Endothelial cell of umbilical vein (primary cell): ENCODE data around the gene PRPF18. TPM values are rescaled to one million over a fixed set of nuclear protein-coding genes. Genes with fewer than 3 reads are reported as not detected.

Experiments used
- BruUV-seq: library from RNA; stranded (reverse); fragments of 400-500 nt; replicated peaks from 2 replicates; lab custom pipeline; 2021; lab: Mats Ljungman, UMichigan
- CTCF ChIA-PET: fragments of 300-600, 350-600 bp; sonication (Branson Sonifier 250); formaldehyde crosslinking; loops from one replicate; lab custom pipeline; 2021; ENCODE audit warnings: antibody characterized with exemption, inconsistent platforms; lab: Charles Lee
- POLR2A ChIA-PET: fragments of 300-600, 350-600 bp; sonication (Branson Sonifier 250); formaldehyde crosslinking; loops from one replicate; lab custom pipeline; 2021; ENCODE audit warnings: antibody characterized with exemption, inconsistent platforms; lab: Charles Lee
- DNase-seq: peaks from one replicate; pipeline ENCODE4 v3.0.0-alpha.2; 2011; ENCODE audit warnings: low read depth, low spot score
- FAIRE-seq: peaks from 2 replicates; lab custom pipeline; 2011; peaks lifted over from hg19 to GRCh38; lab: Jason Lieb, UNC
- H2AFZ ChIP-seq: 2 replicates; pipeline ENCODE4 v1.6.0; 2012; ENCODE audit warnings: low read depth, low read length, control low read depth, inconsistent platforms
- H3K27ac ChIP-seq: 2 replicates; pipeline ENCODE4 v1.5.1; 2011; ENCODE audit warnings: low read depth, mild to moderate bottlenecking, control low read depth, low read length, moderate library complexity; ENCODE audit not compliant: insufficient read depth
- H3K27me3 ChIP-seq, 2 experiments: 2 replicates each; pipeline versions ENCODE4 v1.6.0 to v1.6.1; 2011; ENCODE audit warnings: low read length in 2 of 2, mixed read lengths in 1 of 2; ENCODE audit not compliant: control insufficient read depth in 2 of 2, insufficient read depth in 2 of 2
- H3K36me3 ChIP-seq, 2 experiments: 2 replicates in 1 of 2; 3 replicates in 1 of 2; pipeline ENCODE4 v1.5.1; 2011; ENCODE audit warnings: low read length in 2 of 2, mild to moderate bottlenecking in 1 of 2, moderate library complexity in 1 of 2; ENCODE audit not compliant: control insufficient read depth in 2 of 2, insufficient read depth in 2 of 2; ENCODE audit errors: extremely low read depth in 1 of 2
- H3K4me1 ChIP-seq: 3 replicates; pipeline ENCODE4 v1.5.1; 2011; ENCODE audit warnings: mild to moderate bottlenecking, low read length; ENCODE audit not compliant: control insufficient read depth, insufficient read depth; ENCODE audit errors: extremely low read depth
- H3K4me2 ChIP-seq: 2 replicates; pipeline ENCODE4 v1.6.1; 2011; ENCODE audit warnings: low read length, control low read depth, mixed read lengths; ENCODE audit not compliant: insufficient read depth
- H3K4me3 ChIP-seq, 3 experiments: fragments of 200-600 bp in 1 of 3; sonication (generic), shearing (Covaris generic) in 1 of 3; replicated peaks in 1 of 3; 2 replicates each; pipeline ENCODE4 v1.5.1; 2011 to 2016; ENCODE audit warnings: control low read depth in 3 of 3, low read length in 3 of 3, mild to moderate bottlenecking in 2 of 3, inconsistent platforms in 1 of 3, low read depth in 1 of 3, moderate library complexity in 1 of 3; ENCODE audit not compliant: insufficient read depth in 1 of 3
- H3K79me2 ChIP-seq: 2 replicates; pipeline ENCODE4 v1.6.0; 2012; ENCODE audit warnings: low read length, inconsistent platforms; ENCODE audit not compliant: control insufficient read depth, insufficient read depth
- H3K9ac ChIP-seq: replicated peaks from 2 replicates; pipeline ENCODE3; 2011; ENCODE audit warnings: low read length, control low read depth; ENCODE audit not compliant: insufficient read depth; ENCODE audit errors: extremely low read depth
- H3K9me1 ChIP-seq: replicated peaks from 3 replicates; pipeline ENCODE4 v1.6.0; 2011; ENCODE audit warnings: mild to moderate bottlenecking, low read length; ENCODE audit not compliant: control insufficient read depth, insufficient read depth; ENCODE audit errors: extremely low read depth
- H3K9me3 ChIP-seq: replicated peaks from 2 replicates; pipeline ENCODE4 v1.5.1; 2012; ENCODE audit warnings: low read length, inconsistent platforms; ENCODE audit not compliant: control insufficient read depth, insufficient read depth
- H4K20me1 ChIP-seq: replicated peaks from 2 replicates; pipeline ENCODE3; 2011; ENCODE audit warnings: mild to moderate bottlenecking, low read length; ENCODE audit not compliant: control insufficient read depth, insufficient read depth; ENCODE audit errors: extremely low read depth
- EZH2 ChIP-seq: IDR thresholded peaks from 2 replicates; pipeline ENCODE4 v1.6.1; 2012; ENCODE audit warnings: borderline replicate concordance, low read depth, mild to moderate bottlenecking, moderate library complexity, low read length, inconsistent platforms; ENCODE audit not compliant: severe bottlenecking
- FOS ChIP-seq: IDR thresholded peaks from 2 replicates; pipeline ENCODE4 v1.6.1; 2011; ENCODE audit warnings: mild to moderate bottlenecking, low read length, moderate library complexity, borderline replicate concordance; ENCODE audit not compliant: insufficient read depth
- GATA2 ChIP-seq: IDR thresholded peaks from 2 replicates; pipeline ENCODE4 v1.7.0; 2011; ENCODE audit warnings: low read depth, mild to moderate bottlenecking, moderate library complexity, mixed read lengths, low read length; ENCODE audit not compliant: insufficient read length, insufficient read depth
- JUN ChIP-seq: IDR thresholded peaks from 2 replicates; pipeline ENCODE4 v1.6.1; 2011; ENCODE audit warnings: borderline replicate concordance, low read depth; ENCODE audit not compliant: insufficient read length, insufficient read depth
- MYC ChIP-seq: IDR thresholded peaks from one replicate; pipeline ENCODE4 v1.6.1; 2011; ENCODE audit warnings: mild to moderate bottlenecking, low read depth, low read length
- POLR2A ChIP-seq: IDR thresholded peaks from 2 replicates; pipeline ENCODE4 v1.6.1; 2012; ENCODE audit warnings: low read depth, mild to moderate bottlenecking, control low read depth, low read length
- POLR2AphosphoS5 ChIP-seq: IDR thresholded peaks from 2 replicates; pipeline ENCODE4 v1.6.1; 2012; ENCODE audit warnings: low read depth, mild to moderate bottlenecking, control low read depth, low read length, moderate library complexity; ENCODE audit not compliant: insufficient read depth
- dilution Hi-C: fragments of 300-500 bp; cut with MboI; formaldehyde crosslinking; loops from one replicate; pipeline ENCODE4 v1.15.0; 2019; ENCODE audit warnings: low sequenced_read_pairs; ENCODE audit not compliant: extremely low pct_ligation_motif_present
- intact Hi-C: fragments of 100-400 bp; cut with micrococcal nuclease; formaldehyde crosslinking; loops from one replicate; pipeline ENCODE4 v1.10.0; 2022
- polyA plus RNA-seq, 4 experiments: library from polyadenylated mRNA; depleted of rRNA in 3 of 4; stranded (reverse) in 3 of 4; unstranded in 1 of 4; fragments of >200 nt; gene quantifications; 2 replicates each; pipeline versions ENCODE4 v1.2.1 to v1.2.3, GENCODE V29; 2011 to 2012; ENCODE audit warnings: missing spikeins in 1 of 4
- total RNA-seq: library from RNA; stranded (reverse); gene quantifications from 2 replicates; pipeline ENCODE4 v1.2.3, GENCODE V29; 2021
- TF ChIP-seq, protein P1 (sequence below): IDR thresholded peaks from 2 replicates; pipeline ENCODE4 v1.6.1; 2011; ENCODE audit not compliant: insufficient read depth, insufficient read length
- TF ChIP-seq, protein P2 (sequence below), 2 donors: IDR thresholded peaks; 1 replicate in 1 of 2; 2 replicates in 1 of 2; pipeline ENCODE4 v1.5.1; 2011; ENCODE audit warnings: low read length in 2 of 2, mild to moderate bottlenecking in 2 of 2, moderate library complexity in 2 of 2, control low read depth in 1 of 2, inconsistent platforms in 1 of 2, low read depth in 1 of 2; ENCODE audit not compliant: insufficient read depth in 1 of 2; ENCODE audit errors: extremely low read depth in 1 of 2

PRPF18 gene
- total and polyA plus RNA-seq, 2 donors (not counting 3 experiments of a cell fraction or from before 2014, with no cell fraction given) = 7.3 to 21.0 TPM

DNA sequence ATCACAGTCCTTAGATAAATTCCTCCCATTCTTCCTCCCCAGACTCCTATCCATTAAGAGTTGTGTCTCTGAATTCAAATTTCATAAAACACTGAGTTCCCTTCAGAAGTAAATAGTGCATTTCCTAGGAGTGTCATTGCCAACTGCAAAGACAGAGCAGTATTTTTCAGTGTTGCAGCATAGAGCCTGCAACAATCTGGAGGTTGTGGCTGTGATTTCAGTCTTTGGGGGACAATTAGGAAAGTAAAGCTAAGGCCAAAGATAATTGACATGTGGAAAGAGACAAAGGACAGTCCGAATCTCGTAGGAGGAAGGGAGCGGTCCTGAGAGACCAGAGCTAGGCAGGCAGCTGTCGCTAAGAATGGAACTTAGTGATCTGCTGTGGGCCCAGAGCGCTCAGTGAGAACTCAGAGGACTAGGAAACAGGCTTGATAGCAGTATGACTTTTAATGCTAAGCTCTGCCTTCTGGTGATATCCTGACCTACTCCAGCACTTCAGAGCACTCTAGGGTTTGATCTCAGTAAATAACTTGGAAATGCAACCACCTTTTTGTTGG lies 46.2 kb downstream of the PRPF18 start:
- no peak for FAIRE-seq

DNA sequence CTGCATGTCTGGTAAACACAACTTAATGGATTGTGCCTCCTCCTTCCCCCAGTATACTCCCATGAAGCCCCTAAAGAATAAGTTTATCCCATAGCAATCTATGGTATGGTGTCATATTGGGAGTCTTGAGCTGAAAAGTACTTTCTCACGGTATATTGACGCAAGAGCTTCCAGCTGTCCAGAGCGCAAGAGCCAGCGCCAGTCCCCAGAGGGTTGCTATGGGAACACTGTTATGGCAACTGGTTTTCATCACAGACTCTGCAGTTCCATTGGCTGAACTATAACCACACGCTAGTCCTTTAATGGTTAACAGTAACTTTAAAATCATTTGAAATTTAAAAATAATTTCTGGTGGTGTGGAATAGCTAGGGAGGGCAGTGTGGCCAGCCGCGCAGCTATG lies 46.9 kb downstream of the PRPF18 start:
- H3K4me3 ChIP-seq = no peak overlapping the region
- peaks cover 4 to 6% of the 10 kb centered on the region in 2 experiments for H3K36me3 ChIP-seq
- H3K79me2 ChIP-seq = no peaks in the 10 kb centered on the region
- no peaks in the 10 kb centered on the region for H3K9me3 ChIP-seq
- CTCF ChIA-PET = interaction anchor here (1.1 to 1.6 kb wide), 2 partner anchors 9 to 12 kb away, joined by 3 read pairs; no protein-coding TSS in a partner anchor
- H3K27ac ChIP-seq = no peak overlapping the region
- H4K20me1 ChIP-seq = no peaks in the 10 kb centered on the region
- intact Hi-C loops = no loop called here
- no peak overlapping the region for H3K4me2 ChIP-seq
- FAIRE-seq (no peak), DNase-seq (no peak)
- TF ChIP-seq, protein P1, sequence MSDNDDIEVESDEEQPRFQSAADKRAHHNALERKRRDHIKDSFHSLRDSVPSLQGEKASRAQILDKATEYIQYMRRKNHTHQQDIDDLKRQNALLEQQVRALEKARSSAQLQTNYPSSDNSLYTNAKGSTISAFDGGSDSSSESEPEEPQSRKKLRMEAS = no peak
- TF ChIP-seq POLR2A = no peak
- TF ChIP-seq JUN = no peak
- TF ChIP-seq, protein P2, sequence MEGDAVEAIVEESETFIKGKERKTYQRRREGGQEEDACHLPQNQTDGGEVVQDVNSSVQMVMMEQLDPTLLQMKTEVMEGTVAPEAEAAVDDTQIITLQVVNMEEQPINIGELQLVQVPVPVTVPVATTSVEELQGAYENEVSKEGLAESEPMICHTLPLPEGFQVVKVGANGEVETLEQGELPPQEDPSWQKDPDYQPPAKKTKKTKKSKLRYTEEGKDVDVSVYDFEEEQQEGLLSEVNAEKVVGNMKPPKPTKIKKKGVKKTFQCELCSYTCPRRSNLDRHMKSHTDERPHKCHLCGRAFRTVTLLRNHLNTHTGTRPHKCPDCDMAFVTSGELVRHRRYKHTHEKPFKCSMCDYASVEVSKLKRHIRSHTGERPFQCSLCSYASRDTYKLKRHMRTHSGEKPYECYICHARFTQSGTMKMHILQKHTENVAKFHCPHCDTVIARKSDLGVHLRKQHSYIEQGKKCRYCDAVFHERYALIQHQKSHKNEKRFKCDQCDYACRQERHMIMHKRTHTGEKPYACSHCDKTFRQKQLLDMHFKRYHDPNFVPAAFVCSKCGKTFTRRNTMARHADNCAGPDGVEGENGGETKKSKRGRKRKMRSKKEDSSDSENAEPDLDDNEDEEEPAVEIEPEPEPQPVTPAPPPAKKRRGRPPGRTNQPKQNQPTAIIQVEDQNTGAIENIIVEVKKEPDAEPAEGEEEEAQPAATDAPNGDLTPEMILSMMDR (IDR thresholded peaks at IDR 0.05; ENCODE audit: extremely low read depth in 1 of 2, insufficient read depth in 1 of 2, low read depth in 1 of 2, low read length in 2 of 2) = no peak
- TF ChIP-seq EZH2 = no peak
- TF ChIP-seq MYC = no peak
- TF ChIP-seq FOS = no peak
- TF ChIP-seq POLR2AphosphoS5 = no peak
- no peak for TF ChIP-seq GATA2
- no peaks in the 10 kb centered on the region for H3K27me3 ChIP-seq
- BruUV-seq = no TSS peak
- H3K4me1 ChIP-seq = peaks cover 12% of the 10 kb centered on the region
- POLR2A ChIA-PET = no interaction called here
- H3K9ac ChIP-seq = no peak overlapping the region
- dilution Hi-C loops = no loop called here
- H2AFZ ChIP-seq = no peak overlapping the region
- no peaks in the 10 kb centered on the region for H3K9me1 ChIP-seq

More for the DNA sequence above, 46.2 kb downstream of the PRPF18 start:
- CTCF ChIA-PET = interaction anchor here (1.6 kb wide), 1 partner anchor 11 kb away, joined by 3 read pairs; no protein-coding TSS in a partner anchor
- POLR2A ChIA-PET = no interaction called here
- H2AFZ ChIP-seq = no peak overlapping the region
- no peaks in the 10 kb centered on the region for H3K27me3 ChIP-seq
- H3K4me2 ChIP-seq = no peak overlapping the region
- no peak overlapping the region for H3K27ac ChIP-seq
- intact Hi-C loops (no loop called here), dilution Hi-C loops (no loop called here)
- no peaks in the 10 kb centered on the region for H3K79me2 ChIP-seq
- no peaks in the 10 kb centered on the region for H4K20me1 ChIP-seq
- peaks cover 4 to 6% of the 10 kb centered on the region in 2 experiments for H3K36me3 ChIP-seq
- DNase-seq = no peak
- no peaks in the 10 kb centered on the region for H3K9me3 ChIP-seq
- no peak overlapping the region for H3K4me3 ChIP-seq
- no peaks in the 10 kb centered on the region for H3K9me1 ChIP-seq
- peaks cover 10% of the 10 kb centered on the region for H3K4me1 ChIP-seq
- no TSS peak for BruUV-seq
- TF ChIP-seq JUN = no peak
- TF ChIP-seq MYC = no peak
- TF ChIP-seq, protein P1 = no peak
- H3K9ac ChIP-seq = no peak overlapping the region
